GM18873 (cell line): Measurements from ENCODE around the gene QKI.

ENCODE experiments used
- ATAC-seq: cut with Tn5 transposase; IDR thresholded peaks from one replicate; pipeline ENCODE4 v1.9.1; 2021; ENCODE audit warnings: mild to moderate bottlenecking, moderate library complexity, moderate number of reproducible peaks; ENCODE audit not compliant: unreplicated experiment, low FRiP score

The QKI gene

GRCh38 chr6:163600781-163601180 is 186.3 kb downstream of the QKI start:
- no peak for ATAC-seq

- no peak for ATAC-seq
Observed at GRCh38 chr6:163602851-163603250, 188.3 kb downstream of the QKI start.

GRCh38 chr6:163603395-163603794 is 188.9 kb downstream of the QKI start:
- no peak for ATAC-seq

GRCh38 chr6:163605385-163606097 is 191.0 kb downstream of the QKI start:
- no peak for ATAC-seq

- ATAC-seq, result no peak
Observed at GRCh38 chr6:163607792-163608191, 193.3 kb downstream of the QKI start.

- ATAC-seq, result no peak
Observed at GRCh38 chr6:163608204-163608644, 193.7 kb downstream of the QKI start.

- ATAC-seq, result no peak
Observed at GRCh38 chr6:163612200-163612599, 197.7 kb downstream of the QKI start.

GRCh38 chr6:163613025-163613424 is 198.5 kb downstream of the QKI start:
- no peak for ATAC-seq

- no peak for ATAC-seq
Observed at GRCh38 chr6:163613668-163614067, 199.2 kb downstream of the QKI start.

- ATAC-seq, result no peak
Observed at GRCh38 chr6:163616452-163616851, 201.9 kb downstream of the QKI start.

GRCh38 chr6:163617549-163617948 is 203.0 kb downstream of the QKI start:
- no peak for ATAC-seq

- no peak for ATAC-seq
Observed at GRCh38 chr6:163620101-163620500, 205.6 kb downstream of the QKI start.

GRCh38 chr6:163620670-163621330 is 206.3 kb downstream of the QKI start:
- ATAC-seq, result no peak

GRCh38 chr6:163625265-163625664 is 210.7 kb downstream of the QKI start:
- no peak for ATAC-seq

- no peak for ATAC-seq
Observed at GRCh38 chr6:163626073-163626867, 211.8 kb downstream of the QKI start.

- ATAC-seq, result no peak
Observed at GRCh38 chr6:163627274-163628062, 212.9 kb downstream of the QKI start.
